Effector CD8-positive, alpha-beta T cell (primary cell): Measurements from ENCODE around the gene SPP1.
"Not testable (repeated sequence)": the region's sequence is repeated elsewhere in the genome, so short reads cannot be mapped to it uniquely, and the experiment has no call there.

Experiments
- DNase-seq: peaks from one replicate; lab custom pipeline; 2025; lab: John Stamatoyannopoulos, UW

Gene SPP1

DNA sequence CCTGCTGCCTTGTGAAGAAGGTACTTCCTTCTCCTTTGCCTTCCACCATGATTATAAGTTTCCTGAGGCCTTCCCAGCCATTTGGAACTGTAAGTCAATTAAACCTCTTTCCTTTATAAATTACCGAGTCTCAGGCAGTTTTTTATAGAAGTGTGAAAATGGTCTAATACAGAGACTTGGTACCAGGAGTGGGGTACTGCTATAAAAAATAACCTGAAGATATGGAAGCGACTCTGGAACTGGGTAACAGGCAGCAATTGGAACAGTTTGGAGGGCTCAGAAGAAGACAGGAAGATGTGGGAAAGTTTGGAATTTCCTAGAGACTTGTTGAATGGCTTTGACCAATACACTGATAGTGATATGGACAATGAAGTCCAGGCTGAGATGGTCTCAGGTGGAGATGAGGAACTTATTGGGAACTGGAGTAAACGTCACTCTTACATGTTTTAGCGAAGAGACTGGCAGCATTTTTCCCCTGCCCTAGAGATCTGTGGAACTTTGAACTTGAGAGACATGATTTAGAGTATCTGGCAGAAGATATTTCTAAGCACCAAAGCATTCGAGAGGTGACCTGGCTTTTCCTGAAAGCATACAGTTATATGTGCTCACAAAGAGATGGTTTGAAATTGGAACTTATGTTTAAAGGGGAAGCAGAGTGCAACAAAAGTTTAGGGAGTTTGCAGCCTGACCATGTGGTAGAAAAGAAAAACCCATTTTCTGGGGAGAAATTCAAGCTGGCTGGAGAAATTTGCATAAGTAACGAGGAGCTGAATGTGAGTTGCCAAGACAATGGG lies 50.6 kb downstream of the SPP1 start:
- DNase-seq: not testable (repeated sequence)

DNA sequence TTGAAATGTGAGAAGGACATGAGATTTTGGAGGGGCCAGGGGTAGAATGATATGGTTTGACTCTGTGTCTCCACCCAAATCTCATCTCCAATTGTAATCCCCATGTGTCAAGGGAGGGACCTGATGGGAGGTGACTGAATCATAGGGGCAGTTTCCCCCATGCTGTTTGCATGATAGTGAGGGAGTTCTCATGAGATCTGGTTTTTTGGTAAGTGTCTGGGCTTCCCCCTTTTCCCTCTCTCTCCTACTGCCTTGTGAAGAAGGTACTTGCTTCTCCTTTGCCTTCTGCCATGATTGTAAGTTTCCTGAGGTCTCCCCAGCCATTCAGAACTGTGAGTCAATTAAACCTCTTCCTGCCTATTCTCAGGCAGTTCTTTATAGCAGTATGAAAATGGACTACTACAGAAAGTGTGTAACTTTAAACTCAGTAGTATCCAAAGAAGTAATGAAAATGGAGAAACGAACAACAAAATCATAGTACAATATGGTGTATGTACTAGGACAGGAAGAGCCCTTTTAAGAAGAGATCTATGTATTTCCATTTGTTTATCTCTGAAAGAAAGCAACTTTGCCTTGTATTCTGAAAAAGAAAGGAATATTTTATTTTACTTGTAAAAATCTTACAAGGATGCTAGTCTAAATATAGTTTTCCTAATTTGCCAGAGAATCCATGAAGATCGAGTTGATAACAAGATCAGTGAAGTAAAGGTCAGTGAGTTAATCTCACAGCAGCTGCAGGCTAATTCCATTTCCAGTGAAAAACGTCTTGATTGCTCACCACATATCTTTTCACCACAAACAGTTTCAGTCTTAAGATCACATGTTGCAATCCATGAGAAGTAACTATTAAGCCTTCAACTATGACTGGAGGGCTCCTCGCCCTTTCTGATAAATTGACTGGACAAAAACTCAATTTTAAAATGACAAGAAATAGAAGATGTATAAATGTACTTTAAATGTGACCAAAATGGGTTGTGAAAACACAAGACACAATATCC lies 52.4 kb downstream of the SPP1 start:
- no peak for DNase-seq

DNA sequence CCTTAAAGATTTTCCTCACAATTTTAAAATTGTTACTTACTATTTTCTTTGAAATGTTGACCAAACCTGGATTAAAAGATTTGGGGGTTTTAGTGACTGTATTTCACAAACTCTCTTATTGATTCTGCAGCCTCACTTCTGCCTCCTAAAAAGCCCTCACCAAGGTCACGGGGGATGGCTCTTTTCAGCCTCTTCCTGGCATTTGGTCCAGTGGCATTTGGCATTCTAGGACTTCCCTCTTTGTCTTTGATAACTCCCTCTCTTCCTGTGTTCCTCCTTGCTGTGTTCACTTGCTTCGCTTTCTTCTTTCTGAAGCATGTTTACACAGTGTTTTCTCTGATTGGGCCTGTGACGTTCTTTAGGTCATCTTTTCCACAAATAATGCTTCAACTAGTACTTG lies 53.4 kb downstream of the SPP1 start:
- DNase-seq: no peak

DNA sequence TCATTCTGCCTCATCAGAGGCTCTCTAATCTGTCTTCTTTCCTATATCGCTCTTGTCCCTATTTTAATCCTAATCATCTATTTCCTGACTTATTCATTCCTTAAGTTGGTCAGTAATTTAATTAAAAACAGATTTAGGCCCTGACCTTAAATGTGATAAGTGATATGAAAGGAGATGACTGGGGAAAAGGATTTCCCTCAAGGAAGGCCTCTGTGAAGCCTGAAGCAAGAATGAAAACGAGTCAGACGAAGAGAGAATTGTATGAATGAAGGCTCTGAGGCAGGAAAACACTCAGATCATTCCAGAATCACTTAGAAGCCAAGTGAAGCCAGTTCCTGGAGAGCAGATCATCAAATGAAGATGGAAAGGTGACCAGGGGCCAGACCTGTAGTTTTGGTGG lies 54.0 kb downstream of the SPP1 start:
- no peak for DNase-seq

DNA sequence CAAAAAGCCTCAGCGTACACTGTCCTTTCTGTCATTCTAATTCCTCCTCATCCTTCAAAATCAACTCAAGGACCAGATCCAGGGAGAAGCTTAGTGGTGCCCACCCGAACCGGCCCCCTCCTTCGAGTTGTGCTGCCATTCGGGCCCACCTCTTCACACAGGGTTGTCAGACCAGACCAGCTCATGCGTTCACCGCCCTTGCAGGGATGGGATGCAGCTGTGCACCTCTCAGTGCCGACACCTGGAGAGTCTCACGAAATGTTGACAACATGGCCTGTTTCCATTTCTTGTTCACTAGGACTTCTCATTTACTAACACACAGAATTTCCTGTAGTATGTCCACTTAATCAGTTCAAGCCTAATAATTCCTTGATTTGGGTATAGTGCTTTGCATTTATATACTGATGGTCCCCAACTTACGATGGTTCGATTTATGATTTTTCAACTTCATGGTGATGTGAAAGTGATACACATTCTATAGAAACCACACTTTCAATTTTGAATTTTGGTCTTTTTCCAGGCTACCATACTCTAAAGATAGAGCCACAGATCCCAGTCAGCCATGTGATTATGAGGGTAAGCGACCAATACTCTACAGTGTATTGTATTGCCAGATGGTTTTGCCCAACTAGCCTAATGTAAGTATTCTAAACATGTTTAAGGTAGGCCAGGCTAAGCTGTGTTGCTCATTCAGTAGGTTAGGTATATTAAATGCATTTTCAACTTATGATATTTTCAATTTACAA lies 55.2 kb downstream of the SPP1 start:
- no peak for DNase-seq
